Liver (tissue), 9 donors: Measurements from ENCODE around the gene SLC24A4. TPM values are rescaled to one million over a fixed set of nuclear protein-coding genes. Genes with fewer than 3 reads are reported as not detected.

Experiments used
- DNase-seq: peaks from one replicate; pipeline ENCODE4 v3.0.0-alpha.2; 2017; ENCODE audit warnings: low spot score
- H3K27ac ChIP-seq, 2 donors: one replicate each; pipeline ENCODE4 v1.7.0; 2013; ENCODE audit warnings: inconsistent platforms in 2 of 2, low read length in 2 of 2, control low read depth in 1 of 2, low read depth in 1 of 2, mild to moderate bottlenecking in 1 of 2
- H3K27me3 ChIP-seq, 4 donors: one replicate each; pipeline versions ENCODE4 v1.6.1 to v1.7.0; 2013; ENCODE audit warnings: low read length in 3 of 4, inconsistent platforms in 1 of 4, mild to moderate bottlenecking in 1 of 4, moderate library complexity in 1 of 4; ENCODE audit not compliant: control insufficient read depth in 4 of 4, insufficient read depth in 4 of 4
- H3K36me3 ChIP-seq, 4 donors: one replicate each; pipeline versions ENCODE4 v1.6.1 to v1.7.0; 2013; ENCODE audit warnings: low read length in 3 of 4, mild to moderate bottlenecking in 3 of 4, low read depth in 1 of 4, moderate library complexity in 1 of 4; ENCODE audit not compliant: control insufficient read depth in 4 of 4, insufficient read depth in 3 of 4
- H3K4me1 ChIP-seq, 4 donors: one replicate each; pipeline versions ENCODE4 v1.6.1 to v1.7.0; 2013; ENCODE audit warnings: low read length in 3 of 4, mild to moderate bottlenecking in 3 of 4, moderate library complexity in 1 of 4; ENCODE audit not compliant: control insufficient read depth in 4 of 4, insufficient read depth in 4 of 4
- H3K4me3 ChIP-seq, 3 donors: one replicate each; pipeline versions ENCODE4 v1.6.1 to v1.7.0; 2013; ENCODE audit warnings: low read length in 3 of 3, control low read depth in 1 of 3, low read depth in 1 of 3, mild to moderate bottlenecking in 1 of 3
- H3K9ac ChIP-seq, 2 donors: one replicate each; pipeline ENCODE4 v1.7.0; 2013; ENCODE audit warnings: low read length in 2 of 2, mild to moderate bottlenecking in 2 of 2, moderate library complexity in 2 of 2, control low read depth in 1 of 2, low read depth in 1 of 2
- H3K9me3 ChIP-seq, 4 donors: one replicate each; pipeline versions ENCODE4 v1.6.1 to v1.7.0; 2013; ENCODE audit warnings: low read length in 3 of 4; ENCODE audit not compliant: control insufficient read depth in 4 of 4
- ATF3 ChIP-seq: IDR thresholded peaks from 2 replicates; pipeline ENCODE4 v1.6.1; 2016; ENCODE audit warnings: antibody characterized with exemption
- EGR1 ChIP-seq, 2 donors: IDR thresholded peaks; 2 replicates each; pipeline ENCODE4 v1.6.1; 2016 to 2018; ENCODE audit warnings: antibody characterized with exemption in 2 of 2, low read depth in 2 of 2
- FOXA2 ChIP-seq: IDR thresholded peaks from 2 replicates; pipeline ENCODE4 v1.6.1; 2016; ENCODE audit warnings: antibody characterized with exemption
- HNF4A ChIP-seq, 2 donors: conservative IDR thresholded peaks; 2 replicates each; pipeline ENCODE4 v1.6.1; 2016; ENCODE audit warnings: antibody characterized with exemption in 2 of 2, mild to moderate bottlenecking in 2 of 2
- HNF4G ChIP-seq: IDR thresholded peaks from 2 replicates; pipeline ENCODE4 v1.6.1; 2016; ENCODE audit warnings: antibody characterized with exemption
- JUND ChIP-seq, 2 donors: IDR thresholded peaks; 2 replicates each; pipeline ENCODE4 v1.6.1; 2016; ENCODE audit warnings: antibody characterized with exemption in 2 of 2
- NR2F2 ChIP-seq: IDR thresholded peaks from 2 replicates; pipeline ENCODE4 v1.6.1; 2016; ENCODE audit warnings: antibody characterized with exemption
- RAD21 ChIP-seq, 2 donors: IDR thresholded peaks; 2 replicates each; pipeline ENCODE4 v1.6.1; 2016; ENCODE audit warnings: antibody characterized with exemption in 2 of 2, mild to moderate bottlenecking in 2 of 2
- RXRA ChIP-seq, 2 donors: IDR thresholded peaks; 2 replicates each; pipeline ENCODE4 v1.6.1; 2017 to 2018; ENCODE audit warnings: antibody characterized with exemption in 2 of 2, mild to moderate bottlenecking in 1 of 2
- SP1 ChIP-seq: IDR thresholded peaks from 2 replicates; pipeline ENCODE4 v1.6.1; 2018; ENCODE audit warnings: antibody characterized with exemption, mild to moderate bottlenecking
- TAF1 ChIP-seq: conservative IDR thresholded peaks from 2 replicates; pipeline ENCODE4 v1.6.1; 2016; ENCODE audit warnings: antibody characterized with exemption, mild to moderate bottlenecking
- YY1 ChIP-seq: IDR thresholded peaks from 2 replicates; pipeline ENCODE4 v1.6.1; 2016; ENCODE audit warnings: antibody characterized with exemption, mild to moderate bottlenecking
- ZBTB33 ChIP-seq: IDR thresholded peaks from 2 replicates; pipeline ENCODE4 v1.6.1; 2016; ENCODE audit warnings: antibody characterized with exemption
- WGBS: extraction: QIAGEN DNeasy Blood & Tissue Kit; methylation state at CpG from one replicate; pipeline ENCODE4 v1.1.7; 2013; 5-methylcytosine and 5-hydroxymethylcytosine counted together
- polyA plus RNA-seq, 2 donors: library from polyadenylated mRNA; stranded (reverse) in 1 of 2; unstranded in 1 of 2; fragments of 200-250 nt in 1 of 2; fragments of >200 nt in 1 of 2; fragmentation: Nextera tagmentation in 1 of 2; extraction: Ambion mirVana in 1 of 2; gene quantifications; one replicate each; pipeline versions ENCODE4 v1.2.1 to v1.2.3, GENCODE V29; 2013 to 2015
- total RNA-seq, 2 donors: library from RNA; depleted of rRNA; stranded (reverse); fragments of >200 nt; gene quantifications; one replicate each; pipeline ENCODE4 v1.2.3, GENCODE V29; 2014
- TF ChIP-seq, protein P1 (sequence below): IDR thresholded peaks from 2 replicates; pipeline ENCODE4 v1.6.1; 2016; ENCODE audit warnings: antibody characterized with exemption
- donor health status: healthy.
- donor health status: healthy.
- donor health status: healthy.
- donor health status: healthy.
- donor health status: healthy.

Gene SLC24A4
- total and polyA plus RNA-seq, 4 donors = 0.06 to 0.23 (median 0.12) TPM

DNA sequence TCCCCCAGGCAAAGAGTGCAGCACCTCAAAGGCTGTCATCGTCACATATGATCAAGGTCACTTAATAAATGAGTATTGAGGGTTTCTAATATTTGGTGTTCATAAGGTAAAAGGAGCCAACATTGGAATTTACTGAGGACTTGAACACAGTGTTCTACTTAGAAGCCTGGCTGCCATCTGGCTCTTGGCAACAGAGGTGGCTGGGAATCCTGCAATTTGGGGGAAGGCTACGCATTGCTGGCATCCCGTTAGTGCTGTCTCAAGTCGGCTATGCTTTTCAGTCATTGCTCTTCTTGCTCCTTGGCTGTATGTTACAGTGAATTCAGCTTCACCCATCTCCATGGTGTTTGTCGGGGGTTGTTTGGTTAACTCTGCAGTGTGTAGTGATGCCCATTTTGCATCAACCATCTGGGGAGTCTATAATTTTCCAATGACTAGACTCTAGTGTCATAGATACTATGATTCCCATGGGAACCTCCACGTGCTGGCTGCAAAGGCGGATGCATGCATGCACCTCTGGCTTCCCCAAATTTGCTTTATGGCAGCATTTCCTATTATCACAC, 12.9 kb upstream of the SLC24A4 start:
- no peaks in the 10 kb centered on the region for H3K4me1 ChIP-seq
- no peak overlapping the region for H3K4me3 ChIP-seq
- no peak for DNase-seq
- H3K27me3 ChIP-seq = peaks cover 0 to 2% (median 0%) of the 10 kb centered on the region in 4 donors
- no peaks in the 10 kb centered on the region for H3K36me3 ChIP-seq
- no peaks in the 10 kb centered on the region for H3K9me3 ChIP-seq
- H3K9ac ChIP-seq = no peak overlapping the region
- H3K27ac ChIP-seq = no peak overlapping the region
- 78% methylated on average over 7 of the region's 7 CpGs for WGBS
- TF ChIP-seq TAF1 = no peak
- TF ChIP-seq NR2F2 = no peak
- TF ChIP-seq SP1 = no peak
- TF ChIP-seq RXRA (IDR thresholded peaks at IDR 0.05) = no peak
- TF ChIP-seq FOXA2 = no peak
- TF ChIP-seq RAD21 (IDR thresholded peaks at IDR 0.05) = no peak
- TF ChIP-seq, protein P1, sequence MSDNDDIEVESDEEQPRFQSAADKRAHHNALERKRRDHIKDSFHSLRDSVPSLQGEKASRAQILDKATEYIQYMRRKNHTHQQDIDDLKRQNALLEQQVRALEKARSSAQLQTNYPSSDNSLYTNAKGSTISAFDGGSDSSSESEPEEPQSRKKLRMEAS = no peak
- TF ChIP-seq ZBTB33 = no peak
- TF ChIP-seq YY1 = no peak
- TF ChIP-seq JUND (IDR thresholded peaks at IDR 0.05) = no peak
- TF ChIP-seq EGR1 (IDR thresholded peaks at IDR 0.05; ENCODE audit: low read depth in 2 of 2) = no peak
- no peak for TF ChIP-seq HNF4A (conservative IDR thresholded peaks at IDR 0.05)
- no peak for TF ChIP-seq HNF4G
- TF ChIP-seq ATF3 = no peak

DNA sequence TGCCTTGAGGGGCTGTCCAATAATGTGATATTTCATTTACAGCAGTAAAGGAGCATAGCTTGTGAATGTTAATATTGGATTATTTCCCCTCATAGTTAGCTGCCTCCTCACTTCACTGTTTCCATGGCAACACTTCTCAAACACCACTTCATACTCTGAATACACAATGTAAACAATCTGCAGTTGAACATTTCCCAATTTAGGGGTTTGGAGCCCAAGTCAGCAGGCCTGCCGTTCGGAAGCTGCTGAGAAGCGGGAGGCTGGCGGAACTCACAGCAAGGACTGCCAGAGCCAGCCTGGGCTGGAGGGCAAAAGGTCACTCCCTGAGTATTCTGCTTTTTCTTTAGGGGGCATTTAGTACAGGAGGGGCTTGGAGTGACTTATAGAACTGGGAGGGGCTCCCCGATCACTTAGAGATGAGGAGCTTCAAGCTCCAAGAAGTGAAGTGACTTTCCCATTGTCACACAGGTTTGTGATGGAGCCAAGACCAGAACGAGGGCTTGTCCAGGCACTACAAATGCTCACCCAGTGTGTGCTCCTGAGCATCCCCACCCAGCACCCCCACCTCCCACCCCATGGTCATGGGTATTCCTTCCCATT, 12.1 kb upstream of the SLC24A4 start:
- TF ChIP-seq ZBTB33 = no peak
- no peak for TF ChIP-seq ATF3
- TF ChIP-seq TAF1 = no peak
- TF ChIP-seq, protein P1 = no peak
- no peak overlapping the region for H3K27ac ChIP-seq
- H3K36me3 ChIP-seq = no peaks in the 10 kb centered on the region
- H3K4me1 ChIP-seq = no peaks in the 10 kb centered on the region
- WGBS = 81% methylated on average over 6 of the region's 6 CpGs
- no peaks in the 10 kb centered on the region for H3K9me3 ChIP-seq
- H3K4me3 ChIP-seq = no peak overlapping the region
- H3K27me3 ChIP-seq = peaks cover 0 to 2% (median 0%) of the 10 kb centered on the region in 4 donors
- no peak overlapping the region for H3K9ac ChIP-seq
- DNase-seq = no peak
